SK-N-SH treated with all-trans-retinoic acid at 6 μM for 48 hours (cell line): Measurements from ENCODE around the gene VPS50.

Experiments used
- ZFP3 ChIP-seq: fragments of 250-450 bp; sonication (Bioruptor Pico); IDR thresholded peaks from 2 replicates; pipeline ENCODE4 v1.5.0; 2020; ENCODE audit warnings: mild to moderate bottlenecking, moderate library complexity
- TF ChIP-seq, protein P1 (sequence below): fragments of 250-450 bp; sonication (Bioruptor Pico); IDR thresholded peaks from 2 replicates; pipeline ENCODE4 v1.5.1; 2020; ENCODE audit warnings: low read depth, mild to moderate bottlenecking, moderate library complexity
- TF ChIP-seq, protein P2 (sequence below): fragments of 250-450 bp; sonication (Bioruptor Pico); IDR thresholded peaks from 2 replicates; pipeline ENCODE4 v1.5.0; 2020; ENCODE audit warnings: mild to moderate bottlenecking, moderate library complexity

DNA sequence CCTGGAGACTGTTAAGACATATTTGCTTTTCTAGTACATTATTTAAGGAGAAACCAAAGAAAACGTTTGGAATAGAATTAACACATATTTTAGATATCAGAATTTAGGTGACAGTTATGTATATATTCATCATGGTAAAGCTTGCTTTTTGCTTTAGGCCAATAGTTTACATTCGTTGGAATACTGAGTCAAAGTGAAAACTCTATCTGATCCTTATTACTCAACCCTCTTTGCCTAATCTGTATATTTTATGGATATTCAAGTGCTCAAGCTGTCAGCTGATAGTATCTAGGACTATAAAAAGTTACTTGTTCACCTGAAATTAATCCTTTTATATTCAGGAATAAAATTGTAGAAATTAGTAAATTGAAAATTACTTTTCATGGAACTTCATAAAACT is 61.1 kb downstream of the VPS50 start:
- TF ChIP-seq, protein P1, sequence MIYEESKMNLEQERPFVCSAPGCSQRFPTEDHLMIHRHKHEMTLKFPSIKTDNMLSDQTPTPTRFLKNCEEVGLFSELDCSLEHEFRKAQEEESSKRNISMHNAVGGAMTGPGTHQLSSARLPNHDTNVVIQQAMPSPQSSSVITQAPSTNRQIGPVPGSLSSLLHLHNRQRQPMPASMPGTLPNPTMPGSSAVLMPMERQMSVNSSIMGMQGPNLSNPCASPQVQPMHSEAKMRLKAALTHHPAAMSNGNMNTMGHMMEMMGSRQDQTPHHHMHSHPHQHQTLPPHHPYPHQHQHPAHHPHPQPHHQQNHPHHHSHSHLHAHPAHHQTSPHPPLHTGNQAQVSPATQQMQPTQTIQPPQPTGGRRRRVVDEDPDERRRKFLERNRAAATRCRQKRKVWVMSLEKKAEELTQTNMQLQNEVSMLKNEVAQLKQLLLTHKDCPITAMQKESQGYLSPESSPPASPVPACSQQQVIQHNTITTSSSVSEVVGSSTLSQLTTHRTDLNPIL, result no peak
- no peak for TF ChIP-seq ZFP3 (CRISPR knock-in tag)
- TF ChIP-seq, protein P2, sequence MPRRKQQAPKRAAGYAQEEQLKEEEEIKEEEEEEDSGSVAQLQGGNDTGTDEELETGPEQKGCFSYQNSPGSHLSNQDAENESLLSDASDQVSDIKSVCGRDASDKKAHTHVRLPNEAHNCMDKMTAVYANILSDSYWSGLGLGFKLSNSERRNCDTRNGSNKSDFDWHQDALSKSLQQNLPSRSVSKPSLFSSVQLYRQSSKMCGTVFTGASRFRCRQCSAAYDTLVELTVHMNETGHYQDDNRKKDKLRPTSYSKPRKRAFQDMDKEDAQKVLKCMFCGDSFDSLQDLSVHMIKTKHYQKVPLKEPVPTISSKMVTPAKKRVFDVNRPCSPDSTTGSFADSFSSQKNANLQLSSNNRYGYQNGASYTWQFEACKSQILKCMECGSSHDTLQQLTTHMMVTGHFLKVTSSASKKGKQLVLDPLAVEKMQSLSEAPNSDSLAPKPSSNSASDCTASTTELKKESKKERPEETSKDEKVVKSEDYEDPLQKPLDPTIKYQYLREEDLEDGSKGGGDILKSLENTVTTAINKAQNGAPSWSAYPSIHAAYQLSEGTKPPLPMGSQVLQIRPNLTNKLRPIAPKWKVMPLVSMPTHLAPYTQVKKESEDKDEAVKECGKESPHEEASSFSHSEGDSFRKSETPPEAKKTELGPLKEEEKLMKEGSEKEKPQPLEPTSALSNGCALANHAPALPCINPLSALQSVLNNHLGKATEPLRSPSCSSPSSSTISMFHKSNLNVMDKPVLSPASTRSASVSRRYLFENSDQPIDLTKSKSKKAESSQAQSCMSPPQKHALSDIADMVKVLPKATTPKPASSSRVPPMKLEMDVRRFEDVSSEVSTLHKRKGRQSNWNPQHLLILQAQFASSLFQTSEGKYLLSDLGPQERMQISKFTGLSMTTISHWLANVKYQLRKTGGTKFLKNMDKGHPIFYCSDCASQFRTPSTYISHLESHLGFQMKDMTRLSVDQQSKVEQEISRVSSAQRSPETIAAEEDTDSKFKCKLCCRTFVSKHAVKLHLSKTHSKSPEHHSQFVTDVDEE (CRISPR knock-in tag), result no peak
